HG02884 (cell line): ENCODE measurements around the gene PREX1.
"Not testable (repeated sequence)": the region's sequence is repeated elsewhere in the genome, so short reads cannot be mapped to it uniquely, and the experiment has no call there.

Experiments
- ATAC-seq: cut with Tn5 transposase; IDR thresholded peaks from one replicate; pipeline ENCODE4 v1.9.1; 2021; ENCODE audit warnings: mild to moderate bottlenecking, moderate library complexity; ENCODE audit not compliant: unreplicated experiment

Gene PREX1

GRCh38 chr20:48759631-48760245, 68.1 kb downstream of the PREX1 start:
- ATAC-seq = no peak

- no peak for ATAC-seq
Measured at GRCh38 chr20:48758206-48758820, 69.5 kb downstream of the PREX1 start.

GRCh38 chr20:48756774-48757173, 71.0 kb downstream of the PREX1 start:
- not testable (repeated sequence) for ATAC-seq

DNA sequence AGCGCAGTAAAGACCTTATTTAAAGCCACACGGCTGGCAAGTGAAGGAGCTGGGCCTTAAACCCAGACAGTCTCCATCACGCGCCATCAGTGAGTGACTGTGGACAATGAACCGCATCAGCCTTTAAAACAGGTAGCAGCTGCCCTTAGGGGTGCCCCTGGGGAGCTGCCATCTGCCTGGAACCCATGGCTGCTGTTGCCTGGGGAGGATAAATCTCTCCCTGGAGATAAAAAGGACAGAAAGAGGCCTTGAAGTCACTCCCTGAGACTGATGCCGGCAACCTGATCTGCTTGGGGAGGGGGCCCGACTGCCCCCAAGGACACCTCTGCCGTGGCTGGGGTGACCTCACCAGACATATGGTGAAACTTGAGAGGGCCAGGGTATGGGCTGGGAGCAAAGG, 73.5 kb downstream of the PREX1 start:
- ATAC-seq = no peak

GRCh38 chr20:48752963-48753362, 74.8 kb downstream of the PREX1 start:
- ATAC-seq = no peak

DNA sequence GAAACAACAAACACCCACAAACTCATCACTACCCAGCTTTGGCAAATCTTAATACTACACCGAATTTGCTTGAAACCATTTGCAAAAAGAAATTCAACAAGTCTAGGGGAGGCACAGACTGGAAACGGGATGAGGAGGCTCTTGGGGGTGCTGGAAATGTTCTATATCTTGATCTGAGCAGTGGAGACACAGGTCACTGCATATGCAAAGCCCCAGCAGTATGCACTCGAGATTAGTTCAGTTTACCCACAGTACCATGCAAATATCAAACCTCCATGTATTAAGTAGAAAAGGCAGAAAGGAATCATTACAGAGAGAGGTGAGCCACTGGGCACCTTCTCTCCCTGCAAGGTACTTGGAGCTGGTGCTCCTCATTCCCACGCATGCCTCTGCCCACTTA, 75.9 kb downstream of the PREX1 start:
- ATAC-seq = no peak

GRCh38 chr20:48750941-48751635, 76.7 kb downstream of the PREX1 start:
- no peak for ATAC-seq

- no peak for ATAC-seq
Measured at GRCh38 chr20:48750376-48750775, 77.4 kb downstream of the PREX1 start.

DNA sequence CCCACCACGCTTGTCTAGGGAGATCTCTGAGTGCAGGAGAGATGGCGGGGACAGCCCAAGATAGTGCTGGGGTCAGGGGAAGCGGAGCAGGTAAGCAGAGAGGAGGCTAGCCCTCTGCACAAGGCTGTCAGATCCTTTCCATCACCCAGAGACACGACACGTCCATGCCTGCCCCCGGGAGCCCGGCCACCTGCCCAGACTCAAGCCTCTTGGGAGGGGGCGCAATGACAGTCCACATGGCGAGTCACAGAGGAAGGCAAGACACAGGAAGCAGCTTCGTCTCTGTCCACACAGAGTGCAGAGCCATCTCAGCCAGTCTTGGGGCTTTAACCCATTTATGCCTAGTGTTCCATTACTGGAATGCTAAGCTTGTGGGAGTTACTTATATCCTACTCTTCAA, 78.4 kb downstream of the PREX1 start:
- no peak for ATAC-seq

GRCh38 chr20:48748556-48748955, 79.2 kb downstream of the PREX1 start:
- ATAC-seq = no peak

GRCh38 chr20:48747840-48748414, 79.9 kb downstream of the PREX1 start:
- no peak for ATAC-seq

- no peak for ATAC-seq
Measured at GRCh38 chr20:48745330-48745729, 82.5 kb downstream of the PREX1 start.

- ATAC-seq = no peak
Measured at GRCh38 chr20:48744515-48744914, 83.3 kb downstream of the PREX1 start.

GRCh38 chr20:48743807-48744206, 84.0 kb downstream of the PREX1 start:
- ATAC-seq = no peak

- ATAC-seq = no peak
Measured at GRCh38 chr20:48742912-48743680, 84.7 kb downstream of the PREX1 start.

- no peak for ATAC-seq
Measured at GRCh38 chr20:48742233-48742632, 85.6 kb downstream of the PREX1 start.

DNA sequence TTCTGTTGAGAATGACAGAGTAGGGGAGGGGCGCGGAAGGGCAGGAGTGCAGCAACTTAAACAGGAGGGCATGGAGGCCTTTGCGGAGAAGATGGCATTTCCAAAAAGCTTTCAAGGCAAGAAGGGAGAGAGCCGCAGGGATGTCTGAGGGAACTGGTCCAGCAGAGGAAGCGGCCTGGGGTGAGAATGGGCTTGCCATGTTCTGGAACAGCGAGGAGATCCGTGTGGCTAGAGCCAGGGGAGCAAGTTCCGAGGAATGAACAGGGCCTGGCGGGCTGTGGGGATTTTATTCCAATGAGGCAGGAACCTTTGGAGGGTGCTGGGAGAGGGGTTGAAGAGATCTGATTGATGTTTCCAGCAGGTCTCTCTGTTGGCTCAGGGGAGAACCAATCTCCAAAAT, 86.1 kb downstream of the PREX1 start:
- ATAC-seq = no peak

- no peak for ATAC-seq
Measured at GRCh38 chr20:48740712-48741111, 87.1 kb downstream of the PREX1 start.

GRCh38 chr20:48740292-48740649, 87.5 kb downstream of the PREX1 start:
- ATAC-seq = no peak

GRCh38 chr20:48739395-48740291, 88.2 kb downstream of the PREX1 start:
- ATAC-seq = no peak
